ENCODE measurements around the gene MRPS24.
A peak's percentile ranks its signal among the peaks of the same experiment; 100 is the strongest.

Gene MRPS24

DNA sequence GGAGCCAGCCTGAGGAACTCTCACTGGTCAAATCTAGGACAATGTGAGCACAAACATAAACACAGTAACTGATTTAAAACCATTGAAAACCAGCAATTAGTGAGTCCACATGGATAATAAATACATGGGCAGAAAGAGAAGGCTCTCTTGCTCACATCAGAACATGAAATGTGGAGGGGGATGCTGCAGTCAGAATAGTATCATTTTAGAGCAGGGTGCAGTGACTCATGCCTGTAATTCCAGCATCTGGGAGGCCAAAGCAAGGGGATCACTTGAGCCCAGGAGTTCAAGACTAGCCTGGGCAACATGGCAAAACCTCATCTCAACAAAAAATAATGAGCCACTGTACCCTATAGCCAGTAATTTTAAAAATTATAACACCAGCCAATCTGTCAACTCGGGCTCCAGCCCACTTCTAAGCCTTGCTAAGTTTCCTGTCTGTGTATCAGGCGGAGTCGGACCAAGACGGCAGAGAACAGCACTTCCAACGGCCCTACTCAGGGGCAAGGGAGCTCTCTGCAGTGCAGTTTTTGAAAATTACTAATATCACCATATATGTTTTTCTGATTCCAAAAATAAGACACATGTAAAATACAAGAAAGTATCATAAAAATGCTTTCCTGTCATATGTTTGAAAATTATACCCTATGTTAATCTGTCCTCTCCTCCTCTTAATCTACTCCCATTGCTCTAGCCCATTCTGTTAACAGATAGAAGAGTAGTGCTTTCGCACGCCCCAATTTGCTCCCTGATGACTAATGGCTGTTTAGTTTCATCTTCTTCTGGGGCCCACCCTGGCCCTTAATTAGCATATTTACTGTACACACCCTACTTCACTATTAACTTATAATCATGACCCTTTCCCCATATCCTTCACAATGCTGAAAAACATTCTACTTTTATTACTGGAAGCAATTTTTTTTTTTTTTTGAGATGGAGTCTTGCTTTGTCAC is 20.0 kb upstream of the MRPS24 start:
- DNase-seq (ENCODE audit: low read depth), result no peak
- H3K4me3 ChIP-seq (ENCODE audit: control insufficient read depth, low read depth, low read length), result no peak overlapping the region
- TF ChIP-seq, protein P1, sequence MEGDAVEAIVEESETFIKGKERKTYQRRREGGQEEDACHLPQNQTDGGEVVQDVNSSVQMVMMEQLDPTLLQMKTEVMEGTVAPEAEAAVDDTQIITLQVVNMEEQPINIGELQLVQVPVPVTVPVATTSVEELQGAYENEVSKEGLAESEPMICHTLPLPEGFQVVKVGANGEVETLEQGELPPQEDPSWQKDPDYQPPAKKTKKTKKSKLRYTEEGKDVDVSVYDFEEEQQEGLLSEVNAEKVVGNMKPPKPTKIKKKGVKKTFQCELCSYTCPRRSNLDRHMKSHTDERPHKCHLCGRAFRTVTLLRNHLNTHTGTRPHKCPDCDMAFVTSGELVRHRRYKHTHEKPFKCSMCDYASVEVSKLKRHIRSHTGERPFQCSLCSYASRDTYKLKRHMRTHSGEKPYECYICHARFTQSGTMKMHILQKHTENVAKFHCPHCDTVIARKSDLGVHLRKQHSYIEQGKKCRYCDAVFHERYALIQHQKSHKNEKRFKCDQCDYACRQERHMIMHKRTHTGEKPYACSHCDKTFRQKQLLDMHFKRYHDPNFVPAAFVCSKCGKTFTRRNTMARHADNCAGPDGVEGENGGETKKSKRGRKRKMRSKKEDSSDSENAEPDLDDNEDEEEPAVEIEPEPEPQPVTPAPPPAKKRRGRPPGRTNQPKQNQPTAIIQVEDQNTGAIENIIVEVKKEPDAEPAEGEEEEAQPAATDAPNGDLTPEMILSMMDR (IDR thresholded peaks at IDR 0.05; ENCODE audit: control insufficient read depth, insufficient read depth, low read depth, low read length, missing control alignments), result no peak

DNA sequence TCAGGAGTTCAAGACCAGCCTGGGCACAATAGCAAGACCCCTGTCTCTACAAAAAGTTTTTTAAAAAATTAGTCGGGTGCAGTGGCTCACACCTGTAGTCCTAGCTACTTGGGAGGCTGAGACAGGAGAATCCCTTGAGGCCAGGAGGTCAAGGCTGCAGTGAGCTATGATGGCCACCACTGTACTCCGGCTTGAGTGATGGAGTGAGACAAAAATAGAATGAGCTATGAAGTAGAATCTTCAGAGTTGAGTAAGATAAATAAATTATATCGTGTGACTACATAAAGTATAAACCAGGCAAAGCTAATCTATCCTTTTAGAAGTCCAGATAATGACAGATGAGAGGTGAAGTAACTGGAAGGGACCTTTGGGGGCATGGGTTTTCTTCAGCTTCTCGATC is 15.3 kb upstream of the MRPS24 start:
- no peak overlapping the region for H3K4me3 ChIP-seq (ENCODE audit: control insufficient read depth, low read depth, low read length)
- TF ChIP-seq, protein P1 (IDR thresholded peaks at IDR 0.05; ENCODE audit: control insufficient read depth, insufficient read depth, low read depth, low read length, missing control alignments), result no peak
- no peak for DNase-seq (ENCODE audit: low read depth)

DNA sequence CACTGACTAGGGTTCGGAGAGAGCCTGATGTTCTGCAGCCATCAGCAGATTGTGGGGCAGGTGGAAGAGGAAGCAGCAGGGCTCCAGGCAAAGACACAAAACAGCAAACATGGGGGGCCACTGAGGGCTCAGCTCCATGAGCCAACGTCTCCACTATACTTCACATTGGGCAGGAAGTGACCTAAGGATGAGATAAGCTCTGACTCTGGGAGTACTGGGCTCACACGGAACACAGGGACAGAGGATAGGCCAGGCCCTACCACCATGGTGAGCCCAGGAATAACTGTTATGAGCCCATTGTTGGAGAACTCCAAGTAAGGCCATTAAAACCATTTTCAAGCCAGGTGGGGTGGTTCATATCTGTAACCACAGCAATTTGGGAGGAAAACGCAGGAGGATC is 14.9 kb upstream of the MRPS24 start:
- TF ChIP-seq, protein P1 (IDR thresholded peaks at IDR 0.05; ENCODE audit: control insufficient read depth, insufficient read depth, low read depth, low read length, missing control alignments), result no peak

DNA sequence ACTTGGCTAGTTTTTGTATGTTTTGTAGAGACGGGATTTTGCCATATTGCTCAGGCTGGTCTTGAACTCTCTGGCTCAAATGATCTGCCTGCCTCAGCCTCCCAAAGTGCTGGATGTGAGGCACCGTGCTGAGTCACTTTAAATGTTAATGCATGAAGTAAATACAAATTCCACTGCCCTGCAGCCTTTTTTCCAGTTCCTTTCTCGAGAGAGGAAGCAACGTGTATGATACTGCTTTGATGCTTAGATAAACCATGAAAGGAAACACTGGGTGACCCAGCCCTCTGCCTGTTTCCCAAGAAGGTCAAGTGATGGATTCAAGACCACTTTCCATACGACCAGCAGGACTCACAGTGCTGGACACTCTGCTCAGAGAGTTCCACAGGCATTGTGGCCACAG is 11.3 kb upstream of the MRPS24 start:
- no peak overlapping the region for H3K4me3 ChIP-seq (ENCODE audit: control insufficient read depth, low read depth, low read length)
- no peak for DNase-seq (ENCODE audit: low read depth)
- TF ChIP-seq, protein P1 (IDR thresholded peaks at IDR 0.05; ENCODE audit: control insufficient read depth, insufficient read depth, low read depth, low read length, missing control alignments), result no peak

More for the DNA sequence above, 14.9 kb upstream of the MRPS24 start:
- DNase-seq (ENCODE audit: low read depth), result no peak
- no peak overlapping the region for H3K4me3 ChIP-seq (ENCODE audit: control insufficient read depth, low read depth, low read length)

DNA sequence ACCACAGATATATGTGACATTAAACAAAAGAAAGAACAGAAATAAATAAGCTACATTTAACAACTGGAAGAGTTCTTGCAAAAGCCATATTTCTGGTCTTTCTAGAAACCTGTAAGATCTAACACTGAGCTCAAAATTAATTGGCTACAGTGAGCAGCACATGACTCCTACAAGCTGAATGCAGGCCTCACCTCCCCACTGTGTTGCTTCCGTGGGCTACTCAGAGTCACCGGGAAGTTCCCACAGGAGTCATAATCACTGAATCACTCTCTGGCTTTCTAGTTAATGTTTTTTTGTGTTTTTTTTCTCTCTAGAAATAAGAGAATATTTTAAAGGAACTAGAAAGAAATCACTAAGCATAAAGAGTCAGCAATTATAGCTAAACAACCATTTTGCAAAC is 10.2 kb upstream of the MRPS24 start:
- DNase-seq (ENCODE audit: low read depth), result peak; percentile 49
- no peak overlapping the region for H3K4me3 ChIP-seq (ENCODE audit: control insufficient read depth, low read depth, low read length)
- TF ChIP-seq, protein P1 (IDR thresholded peaks at IDR 0.05; ENCODE audit: control insufficient read depth, insufficient read depth, low read depth, low read length, missing control alignments), result no peak

DNA sequence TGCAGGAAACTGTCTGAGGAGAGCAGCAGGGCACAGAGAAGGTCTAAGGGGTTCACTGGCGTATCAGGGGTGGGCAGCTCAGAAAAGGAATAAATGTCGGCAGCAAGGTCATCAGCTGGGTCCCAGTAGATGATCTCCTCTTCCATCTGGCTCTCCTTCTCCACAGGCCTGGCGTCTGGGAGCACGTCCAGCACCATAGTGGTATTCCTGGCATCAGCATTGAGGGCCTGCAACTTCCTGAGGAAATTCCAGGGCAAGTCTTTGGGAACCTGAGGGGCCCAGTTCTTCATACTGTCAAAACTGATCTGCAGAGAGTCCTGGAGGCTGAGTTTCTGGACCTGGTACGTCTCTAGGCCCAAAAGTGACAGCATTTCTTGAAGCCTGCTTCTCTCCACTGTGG is 9.6 kb upstream of the MRPS24 start:
- no peak overlapping the region for H3K4me3 ChIP-seq (ENCODE audit: control insufficient read depth, low read depth, low read length)
- no peak for DNase-seq (ENCODE audit: low read depth)
- TF ChIP-seq, protein P1 (IDR thresholded peaks at IDR 0.05; ENCODE audit: control insufficient read depth, insufficient read depth, low read depth, low read length, missing control alignments), result no peak
